HepG2 (cell line): ENCODE data around the gene SOST. TPM values are rescaled to one million over a fixed set of nuclear protein-coding genes. Genes with fewer than 3 reads are reported as not detected.
A peak's percentile ranks its signal among the peaks of the same experiment; 100 is the strongest.

Experiments used
- ARNT ChIP-seq: fragments of 450-650 bp; IDR thresholded peaks from 2 replicates; pipeline ENCODE4 v1.6.1; 2017
- BRCA1 ChIP-seq: sonication (generic); formaldehyde crosslinking; IDR thresholded peaks from 2 replicates; pipeline ENCODE4 v1.4.0; 2020; ENCODE audit warnings: missing genetic modification reagents
- BRD4 ChIP-seq: sonication (generic); formaldehyde crosslinking; IDR thresholded peaks from 2 replicates; pipeline ENCODE4 v1.4.0; 2020; ENCODE audit warnings: missing genetic modification reagents
- ELF4 ChIP-seq: sonication (generic); formaldehyde crosslinking; IDR thresholded peaks from 2 replicates; pipeline ENCODE4 v1.5.0; 2020; ENCODE audit warnings: missing genetic modification reagents, mild to moderate bottlenecking, moderate library complexity, borderline replicate concordance
- GTF2F1 ChIP-seq: fragments of 150-350 bp; IDR thresholded peaks from 2 replicates; pipeline ENCODE4 v1.6.1; 2014; ENCODE audit warnings: low read length
- HES4 ChIP-seq: sonication (generic); formaldehyde crosslinking; IDR thresholded peaks from 2 replicates; pipeline ENCODE4 v1.9.0; 2021; ENCODE audit warnings: mild to moderate bottlenecking, missing genetic modification reagents, borderline replicate concordance
- HOXA3 ChIP-seq: sonication (generic); formaldehyde crosslinking; IDR thresholded peaks from 2 replicates; pipeline ENCODE4 v1.5.0; 2020; ENCODE audit warnings: missing genetic modification reagents
- MBNL3 ChIP-seq: fragments of 250-450 bp; sonication (Bioruptor Pico); conservative IDR thresholded peaks from 2 replicates; pipeline ENCODE4 v1.8.0; 2022; ENCODE audit warnings: mild to moderate bottlenecking, inconsistent platforms
- MYNN ChIP-seq: sonication (generic); formaldehyde crosslinking; IDR thresholded peaks from 2 replicates; pipeline ENCODE4 v1.4.0; 2020; ENCODE audit warnings: mild to moderate bottlenecking, low read depth, missing genetic modification reagents
- NFKBIZ ChIP-seq: IDR thresholded peaks from 2 replicates; pipeline ENCODE4 v1.6.1; 2018; ENCODE audit warnings: missing genetic modification reagents, missing compliant biosample characterization
- PAX8 ChIP-seq: sonication (generic); formaldehyde crosslinking; IDR thresholded peaks from 2 replicates; pipeline ENCODE4 v1.8.0; 2022; ENCODE audit warnings: mild to moderate bottlenecking, missing genetic modification reagents, borderline replicate concordance
- RARG ChIP-seq: sonication (generic); formaldehyde crosslinking; IDR thresholded peaks from 2 replicates; pipeline ENCODE4 v1.4.0; 2020; ENCODE audit warnings: low read depth, mild to moderate bottlenecking, missing genetic modification reagents
- RORA ChIP-seq: sonication (generic); formaldehyde crosslinking; IDR thresholded peaks from 2 replicates; pipeline ENCODE4 v1.5.0; 2020; ENCODE audit warnings: mild to moderate bottlenecking, missing genetic modification reagents, moderate library complexity
- SMAD9 ChIP-seq: sonication (generic); formaldehyde crosslinking; IDR thresholded peaks from 2 replicates; pipeline ENCODE4 v1.5.1; 2020; ENCODE audit warnings: mild to moderate bottlenecking, missing genetic modification reagents
- STAG1 ChIP-seq: sonication (generic); formaldehyde crosslinking; IDR thresholded peaks from 2 replicates; pipeline ENCODE4 v1.4.0; 2020; ENCODE audit warnings: missing genetic modification reagents
- TMF1 ChIP-seq: sonication (generic); formaldehyde crosslinking; IDR thresholded peaks from 2 replicates; pipeline ENCODE4 v1.8.1; 2022; ENCODE audit warnings: low read depth, missing genetic modification reagents
- ZEB1 ChIP-seq: IDR thresholded peaks from 2 replicates; pipeline ENCODE4 v1.6.1; 2012; ENCODE audit warnings: mild to moderate bottlenecking, low read depth, inconsistent platforms; ENCODE audit not compliant: insufficient replicate concordance
- ZFP36L1 ChIP-seq: sonication (generic); formaldehyde crosslinking; IDR thresholded peaks from 2 replicates; pipeline ENCODE4 v1.8.0; 2022; ENCODE audit warnings: mild to moderate bottlenecking, missing genetic modification reagents, moderate library complexity
- ZNF230 ChIP-seq: sonication (generic); formaldehyde crosslinking; IDR thresholded peaks from 2 replicates; pipeline ENCODE4 v1.4.0; 2020; ENCODE audit warnings: mild to moderate bottlenecking, missing genetic modification reagents
- ZNF3 ChIP-seq: IDR thresholded peaks from 2 replicates; pipeline ENCODE4 v1.7.0; 2017; ENCODE audit warnings: inconsistent platforms
- ZNF501 ChIP-seq: sonication (generic); formaldehyde crosslinking; IDR thresholded peaks from 2 replicates; pipeline ENCODE4 v1.5.1; 2020; ENCODE audit warnings: mild to moderate bottlenecking, moderate library complexity, missing genetic modification reagents
- ZNF660 ChIP-seq: sonication (generic); formaldehyde crosslinking; IDR thresholded peaks from 2 replicates; pipeline ENCODE4 v1.5.1; 2020; ENCODE audit warnings: mild to moderate bottlenecking, low read depth, missing genetic modification reagents, borderline replicate concordance
- ZNF737 ChIP-seq: sonication (generic); formaldehyde crosslinking; IDR thresholded peaks from 2 replicates; pipeline ENCODE4 v1.5.0; 2020; ENCODE audit warnings: missing genetic modification reagents, mild to moderate bottlenecking, borderline replicate concordance
- polyA plus RNA-seq, 8 experiments: library from polyadenylated mRNA; depleted of rRNA in 3 of 8; stranded (reverse) in 7 of 8; unstranded in 1 of 8; fragments of >200 nt; fragmentation: Illumina TruSeq in 4 of 8; extraction: Trizol in 4 of 8; gene quantifications; 2 replicates each; pipeline versions ENCODE4 v1.2.1 to v1.2.3, GENCODE V29; 2011 to 2016; ENCODE audit warnings: low read depth in 4 of 8, missing spikeins in 1 of 8, mixed read lengths in 1 of 8; ENCODE audit not compliant: insufficient read depth in 1 of 8
- total RNA-seq, 5 experiments: library from RNA; depleted of rRNA; stranded (reverse); fragments of >200 nt; fragmentation: Illumina TruSeq; extraction: Trizol; gene quantifications; 2 replicates each; pipeline ENCODE4 v1.2.3, GENCODE V29; 2016; ENCODE audit warnings: low read depth in 1 of 5
- TF ChIP-seq, protein P1 (sequence below): IDR thresholded peaks from 2 replicates; pipeline ENCODE4 v1.4.0; 2020; ENCODE audit warnings: mild to moderate bottlenecking, missing genetic modification reagents
- TF ChIP-seq, protein P2 (sequence below): sonication (generic); formaldehyde crosslinking; IDR thresholded peaks from 2 replicates; pipeline ENCODE4 v1.5.0; 2020; ENCODE audit warnings: missing genetic modification reagents
- TF ChIP-seq, protein P3 (sequence below): sonication (generic); formaldehyde crosslinking; IDR thresholded peaks from 2 replicates; pipeline ENCODE4 v1.4.0; 2020; ENCODE audit warnings: mild to moderate bottlenecking, missing genetic modification reagents, borderline replicate concordance

SOST gene
- total and polyA plus RNA-seq, 2 of the 13 experiments (the other 11 are each of a cell fraction or from before 2014, with no cell fraction given), result not detected

DNA sequence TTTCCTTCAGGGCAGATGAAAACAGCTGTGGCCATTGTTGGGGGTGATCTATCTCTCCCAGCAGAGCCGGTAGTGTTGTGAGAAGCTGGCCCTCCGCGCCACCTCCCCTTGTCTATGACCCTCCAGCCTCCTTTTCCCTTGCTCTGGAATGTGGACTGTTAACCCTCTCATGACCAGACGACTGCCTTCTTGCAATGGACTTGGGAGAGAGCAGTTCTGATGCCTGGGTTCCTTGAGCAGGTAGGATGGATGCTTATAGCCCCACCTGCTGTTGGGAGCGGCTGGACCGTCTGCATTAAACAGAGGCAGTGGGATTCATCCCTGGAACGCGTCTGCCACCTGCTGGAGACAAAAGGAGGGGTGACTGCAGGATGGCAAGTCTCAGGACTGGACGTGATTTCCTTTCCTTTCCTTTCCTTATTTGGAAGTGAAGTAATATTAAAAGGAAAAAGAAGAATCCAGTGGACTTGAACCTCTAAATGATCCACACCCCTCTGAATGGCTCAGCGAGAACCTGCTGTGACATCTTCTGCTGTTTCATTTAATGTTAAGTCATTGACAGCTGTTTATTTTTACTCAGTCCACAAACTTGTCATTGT is 1.8 kb upstream of the SOST start (continued):
- TF ChIP-seq HOXA3 (CRISPR knock-in tag) (no peak), ZNF660 (CRISPR knock-in tag) (no peak), ZNF3 (no peak), ARNT (no peak), MBNL3 (CRISPR knock-in tag) (no peak), SMAD9 (no peak), STAG1 (CRISPR knock-in tag) (peak; percentile 100), ZFP36L1 (CRISPR knock-in tag) (no peak), NFKBIZ (CRISPR knock-in tag) (no peak), PAX8 (CRISPR knock-in tag) (0 out of 2 replicates have a peak, but pooled peaks have one; percentile 20), ZNF737 (CRISPR knock-in tag) (no peak), ELF4 (CRISPR knock-in tag) (no peak), TMF1 (CRISPR knock-in tag) (peak; percentile 40; the same call in 1 of the 2 replicates), RARG (CRISPR knock-in tag) (no peak), BRD4 (CRISPR knock-in tag) (no peak), ZNF501 (CRISPR knock-in tag) (peak; percentile 89), ZEB1 (no peak), BRCA1 (CRISPR knock-in tag) (no peak), MYNN (CRISPR knock-in tag) (no peak), ZNF230 (CRISPR knock-in tag) (no peak), RORA (CRISPR knock-in tag) (no peak), HES4 (CRISPR knock-in tag) (no peak), GTF2F1 (no peak)
- TF ChIP-seq, protein P1, sequence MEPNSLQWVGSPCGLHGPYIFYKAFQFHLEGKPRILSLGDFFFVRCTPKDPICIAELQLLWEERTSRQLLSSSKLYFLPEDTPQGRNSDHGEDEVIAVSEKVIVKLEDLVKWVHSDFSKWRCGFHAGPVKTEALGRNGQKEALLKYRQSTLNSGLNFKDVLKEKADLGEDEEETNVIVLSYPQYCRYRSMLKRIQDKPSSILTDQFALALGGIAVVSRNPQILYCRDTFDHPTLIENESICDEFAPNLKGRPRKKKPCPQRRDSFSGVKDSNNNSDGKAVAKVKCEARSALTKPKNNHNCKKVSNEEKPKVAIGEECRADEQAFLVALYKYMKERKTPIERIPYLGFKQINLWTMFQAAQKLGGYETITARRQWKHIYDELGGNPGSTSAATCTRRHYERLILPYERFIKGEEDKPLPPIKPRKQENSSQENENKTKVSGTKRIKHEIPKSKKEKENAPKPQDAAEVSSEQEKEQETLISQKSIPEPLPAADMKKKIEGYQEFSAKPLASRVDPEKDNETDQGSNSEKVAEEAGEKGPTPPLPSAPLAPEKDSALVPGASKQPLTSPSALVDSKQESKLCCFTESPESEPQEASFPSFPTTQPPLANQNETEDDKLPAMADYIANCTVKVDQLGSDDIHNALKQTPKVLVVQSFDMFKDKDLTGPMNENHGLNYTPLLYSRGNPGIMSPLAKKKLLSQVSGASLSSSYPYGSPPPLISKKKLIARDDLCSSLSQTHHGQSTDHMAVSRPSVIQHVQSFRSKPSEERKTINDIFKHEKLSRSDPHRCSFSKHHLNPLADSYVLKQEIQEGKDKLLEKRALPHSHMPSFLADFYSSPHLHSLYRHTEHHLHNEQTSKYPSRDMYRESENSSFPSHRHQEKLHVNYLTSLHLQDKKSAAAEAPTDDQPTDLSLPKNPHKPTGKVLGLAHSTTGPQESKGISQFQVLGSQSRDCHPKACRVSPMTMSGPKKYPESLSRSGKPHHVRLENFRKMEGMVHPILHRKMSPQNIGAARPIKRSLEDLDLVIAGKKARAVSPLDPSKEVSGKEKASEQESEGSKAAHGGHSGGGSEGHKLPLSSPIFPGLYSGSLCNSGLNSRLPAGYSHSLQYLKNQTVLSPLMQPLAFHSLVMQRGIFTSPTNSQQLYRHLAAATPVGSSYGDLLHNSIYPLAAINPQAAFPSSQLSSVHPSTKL (CRISPR knock-in tag), result peak; percentile 70
- TF ChIP-seq, protein P2, sequence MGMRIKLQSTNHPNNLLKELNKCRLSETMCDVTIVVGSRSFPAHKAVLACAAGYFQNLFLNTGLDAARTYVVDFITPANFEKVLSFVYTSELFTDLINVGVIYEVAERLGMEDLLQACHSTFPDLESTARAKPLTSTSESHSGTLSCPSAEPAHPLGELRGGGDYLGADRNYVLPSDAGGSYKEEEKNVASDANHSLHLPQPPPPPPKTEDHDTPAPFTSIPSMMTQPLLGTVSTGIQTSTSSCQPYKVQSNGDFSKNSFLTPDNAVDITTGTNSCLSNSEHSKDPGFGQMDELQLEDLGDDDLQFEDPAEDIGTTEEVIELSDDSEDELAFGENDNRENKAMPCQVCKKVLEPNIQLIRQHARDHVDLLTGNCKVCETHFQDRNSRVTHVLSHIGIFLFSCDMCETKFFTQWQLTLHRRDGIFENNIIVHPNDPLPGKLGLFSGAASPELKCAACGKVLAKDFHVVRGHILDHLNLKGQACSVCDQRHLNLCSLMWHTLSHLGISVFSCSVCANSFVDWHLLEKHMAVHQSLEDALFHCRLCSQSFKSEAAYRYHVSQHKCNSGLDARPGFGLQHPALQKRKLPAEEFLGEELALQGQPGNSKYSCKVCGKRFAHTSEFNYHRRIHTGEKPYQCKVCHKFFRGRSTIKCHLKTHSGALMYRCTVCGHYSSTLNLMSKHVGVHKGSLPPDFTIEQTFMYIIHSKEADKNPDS (CRISPR knock-in tag), result no peak; the same call in 1 of the 2 replicates
- TF ChIP-seq, protein P3, sequence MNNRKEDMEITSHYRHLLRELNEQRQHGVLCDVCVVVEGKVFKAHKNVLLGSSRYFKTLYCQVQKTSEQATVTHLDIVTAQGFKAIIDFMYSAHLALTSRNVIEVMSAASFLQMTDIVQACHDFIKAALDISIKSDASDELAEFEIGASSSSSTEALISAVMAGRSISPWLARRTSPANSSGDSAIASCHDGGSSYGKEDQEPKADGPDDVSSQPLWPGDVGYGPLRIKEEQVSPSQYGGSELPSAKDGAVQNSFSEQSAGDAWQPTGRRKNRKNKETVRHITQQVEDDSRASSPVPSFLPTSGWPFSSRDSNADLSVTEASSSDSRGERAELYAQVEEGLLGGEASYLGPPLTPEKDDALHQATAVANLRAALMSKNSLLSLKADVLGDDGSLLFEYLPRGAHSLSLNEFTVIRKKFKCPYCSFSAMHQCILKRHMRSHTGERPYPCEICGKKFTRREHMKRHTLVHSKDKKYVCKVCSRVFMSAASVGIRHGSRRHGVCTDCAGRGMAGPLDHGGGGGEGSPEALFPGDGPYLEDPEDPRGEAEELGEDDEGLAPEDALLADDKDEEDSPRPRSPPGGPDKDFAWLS, result no peak
